Panc1 (cell line): ENCODE measurements around the gene SULF2. TPM values are rescaled to one million over a fixed set of nuclear protein-coding genes. Genes with fewer than 3 reads are reported as not detected.

Source experiments
- ATAC-seq: fragments of 200-7000 bp; cut with Tn5 transposase; 2 replicates; pipeline ENCODE4 v1.9.1; 2020; ENCODE audit warnings: mild to moderate bottlenecking, moderate library complexity
- BruUV-seq: library from RNA; stranded (reverse); fragments of 400-500 nt; replicated peaks from 2 replicates; lab custom pipeline; 2021; lab: Mats Ljungman, UMichigan
- CTCF ChIA-PET: fragments of 300-600 bp; sonication (Branson Sonifier 250); formaldehyde crosslinking; loops from one replicate; lab custom pipeline; 2022; ENCODE audit warnings: antibody characterized with exemption; lab: Charles Lee
- POLR2A ChIA-PET: fragments of 300-600 bp; sonication (Branson Sonifier 250); formaldehyde crosslinking; loops from one replicate; lab custom pipeline; 2022; ENCODE audit warnings: antibody characterized with exemption; lab: Charles Lee
- DNase-seq: peaks from one replicate; pipeline ENCODE4 v3.0.0-alpha.2; 2010; ENCODE audit warnings: low read depth, low spot score
- H3K27ac ChIP-seq: 2 replicates; pipeline ENCODE4 v1.5.1; 2011; ENCODE audit warnings: mild to moderate bottlenecking, low read length, inconsistent platforms
- H3K27me3 ChIP-seq: fragments of 200-500 bp; sonication (Bioruptor generic); 2 replicates; pipeline ENCODE4 v1.6.0; 2014; ENCODE audit warnings: low read length, inconsistent platforms; ENCODE audit not compliant: control insufficient read depth, insufficient read depth
- H3K36me3 ChIP-seq: fragments of 200-500 bp; sonication (Bioruptor generic); 2 replicates; pipeline ENCODE4 v1.5.1; 2014; ENCODE audit warnings: inconsistent platforms, mild to moderate bottlenecking, low read length, moderate library complexity; ENCODE audit not compliant: control insufficient read depth, insufficient read depth
- H3K4me1 ChIP-seq: 2 replicates; pipeline ENCODE4 v1.5.1; 2011; ENCODE audit warnings: inconsistent platforms, mild to moderate bottlenecking, low read length, moderate library complexity; ENCODE audit not compliant: control insufficient read depth, insufficient read depth
- H3K4me3 ChIP-seq, 2 experiments: 2 replicates each; pipeline ENCODE4 v1.5.1; 2011 to 2012; ENCODE audit warnings: low read depth in 2 of 2, low read length in 2 of 2, mild to moderate bottlenecking in 2 of 2, inconsistent platforms in 1 of 2, moderate library complexity in 1 of 2
- H3K9me3 ChIP-seq: fragments of 200-500 bp; sonication (Bioruptor generic); 2 replicates; pipeline ENCODE4 v1.5.1; 2014; ENCODE audit warnings: low read depth, mild to moderate bottlenecking, inconsistent platforms, low read length, moderate library complexity; ENCODE audit not compliant: control insufficient read depth, insufficient read depth
- POLR2AphosphoS5 ChIP-seq: IDR thresholded peaks from 2 replicates; pipeline ENCODE4 v1.6.1; 2012; ENCODE audit warnings: mild to moderate bottlenecking, low read depth, low read length, moderate library complexity
- SIN3A ChIP-seq: IDR thresholded peaks from 2 replicates; pipeline ENCODE4 v1.6.1; 2012; ENCODE audit warnings: low read depth, mild to moderate bottlenecking, low read length, moderate library complexity, borderline replicate concordance; ENCODE audit not compliant: insufficient read depth
- TCF7L2 ChIP-seq: IDR thresholded peaks from 2 replicates; pipeline ENCODE4 v1.6.1; 2011; ENCODE audit warnings: mild to moderate bottlenecking, low read depth, low read length, inconsistent platforms
- in situ Hi-C: cut with HindIII; loops from 2 replicates; pipeline ENCODE4 v1.10.0; 2016; ENCODE audit warnings: low sequenced_read_pairs, low pct_unique_long_range_greater_than_20kb
- intact Hi-C: fragments of 100-400 bp; cut with micrococcal nuclease; formaldehyde crosslinking; loops from one replicate; pipeline ENCODE4 v1.10.0; 2022; ENCODE audit not compliant: unreplicated experiment
- total RNA-seq: library from RNA; stranded (reverse); gene quantifications from one replicate; pipeline ENCODE4 v1.2.1, GENCODE V29; 2021; ENCODE audit not compliant: unreplicated experiment
- TF ChIP-seq, protein P1 (sequence below), 2 experiments: IDR thresholded peaks; 2 replicates each; pipeline ENCODE4 v1.6.1; 2011 to 2012; ENCODE audit warnings: low read depth in 2 of 2, control low read depth in 1 of 2, low read length in 1 of 2, mild to moderate bottlenecking in 1 of 2, moderate library complexity in 1 of 2; ENCODE audit not compliant: insufficient read depth in 1 of 2
- TF ChIP-seq, protein P2 (sequence below): fragments of 450-650 bp; IDR thresholded peaks from 2 replicates; pipeline ENCODE4 v1.5.1; 2017; ENCODE audit warnings: mild to moderate bottlenecking

SULF2 gene
- total RNA-seq, 1 experiment from 2014 or later = 1.4 TPM

DNA sequence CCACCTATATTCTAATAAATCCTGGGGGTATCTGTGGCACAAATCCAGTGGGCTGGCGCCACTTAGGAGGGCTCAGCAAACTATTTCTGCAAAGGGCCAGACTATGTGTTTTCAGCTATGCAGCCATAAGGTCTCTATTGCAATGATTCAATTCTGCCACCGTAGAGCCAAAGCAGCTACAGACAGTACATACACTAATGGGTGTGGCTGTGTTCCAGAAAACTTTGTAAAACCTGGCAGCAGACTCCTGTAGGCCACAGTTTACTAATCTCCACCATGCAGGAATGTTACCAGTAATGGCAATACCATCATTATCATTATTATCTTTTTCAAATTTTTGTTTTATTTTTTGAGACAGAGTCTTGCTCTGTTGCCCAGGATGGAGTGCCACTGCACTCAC, 65.7 kb downstream of the SULF2 start:
- no TSS peak for BruUV-seq
- DNase-seq = no peak
- TF ChIP-seq, protein P1, sequence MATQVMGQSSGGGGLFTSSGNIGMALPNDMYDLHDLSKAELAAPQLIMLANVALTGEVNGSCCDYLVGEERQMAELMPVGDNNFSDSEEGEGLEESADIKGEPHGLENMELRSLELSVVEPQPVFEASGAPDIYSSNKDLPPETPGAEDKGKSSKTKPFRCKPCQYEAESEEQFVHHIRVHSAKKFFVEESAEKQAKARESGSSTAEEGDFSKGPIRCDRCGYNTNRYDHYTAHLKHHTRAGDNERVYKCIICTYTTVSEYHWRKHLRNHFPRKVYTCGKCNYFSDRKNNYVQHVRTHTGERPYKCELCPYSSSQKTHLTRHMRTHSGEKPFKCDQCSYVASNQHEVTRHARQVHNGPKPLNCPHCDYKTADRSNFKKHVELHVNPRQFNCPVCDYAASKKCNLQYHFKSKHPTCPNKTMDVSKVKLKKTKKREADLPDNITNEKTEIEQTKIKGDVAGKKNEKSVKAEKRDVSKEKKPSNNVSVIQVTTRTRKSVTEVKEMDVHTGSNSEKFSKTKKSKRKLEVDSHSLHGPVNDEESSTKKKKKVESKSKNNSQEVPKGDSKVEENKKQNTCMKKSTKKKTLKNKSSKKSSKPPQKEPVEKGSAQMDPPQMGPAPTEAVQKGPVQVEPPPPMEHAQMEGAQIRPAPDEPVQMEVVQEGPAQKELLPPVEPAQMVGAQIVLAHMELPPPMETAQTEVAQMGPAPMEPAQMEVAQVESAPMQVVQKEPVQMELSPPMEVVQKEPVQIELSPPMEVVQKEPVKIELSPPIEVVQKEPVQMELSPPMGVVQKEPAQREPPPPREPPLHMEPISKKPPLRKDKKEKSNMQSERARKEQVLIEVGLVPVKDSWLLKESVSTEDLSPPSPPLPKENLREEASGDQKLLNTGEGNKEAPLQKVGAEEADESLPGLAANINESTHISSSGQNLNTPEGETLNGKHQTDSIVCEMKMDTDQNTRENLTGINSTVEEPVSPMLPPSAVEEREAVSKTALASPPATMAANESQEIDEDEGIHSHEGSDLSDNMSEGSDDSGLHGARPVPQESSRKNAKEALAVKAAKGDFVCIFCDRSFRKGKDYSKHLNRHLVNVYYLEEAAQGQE (IDR thresholded peaks at IDR 0.05; ENCODE audit: insufficient read depth in 1 of 2, low read depth in 2 of 2, low read length in 1 of 2) = no peak
- TF ChIP-seq POLR2AphosphoS5 (no peak), SIN3A (no peak), TCF7L2 (no peak)
- TF ChIP-seq, protein P2, sequence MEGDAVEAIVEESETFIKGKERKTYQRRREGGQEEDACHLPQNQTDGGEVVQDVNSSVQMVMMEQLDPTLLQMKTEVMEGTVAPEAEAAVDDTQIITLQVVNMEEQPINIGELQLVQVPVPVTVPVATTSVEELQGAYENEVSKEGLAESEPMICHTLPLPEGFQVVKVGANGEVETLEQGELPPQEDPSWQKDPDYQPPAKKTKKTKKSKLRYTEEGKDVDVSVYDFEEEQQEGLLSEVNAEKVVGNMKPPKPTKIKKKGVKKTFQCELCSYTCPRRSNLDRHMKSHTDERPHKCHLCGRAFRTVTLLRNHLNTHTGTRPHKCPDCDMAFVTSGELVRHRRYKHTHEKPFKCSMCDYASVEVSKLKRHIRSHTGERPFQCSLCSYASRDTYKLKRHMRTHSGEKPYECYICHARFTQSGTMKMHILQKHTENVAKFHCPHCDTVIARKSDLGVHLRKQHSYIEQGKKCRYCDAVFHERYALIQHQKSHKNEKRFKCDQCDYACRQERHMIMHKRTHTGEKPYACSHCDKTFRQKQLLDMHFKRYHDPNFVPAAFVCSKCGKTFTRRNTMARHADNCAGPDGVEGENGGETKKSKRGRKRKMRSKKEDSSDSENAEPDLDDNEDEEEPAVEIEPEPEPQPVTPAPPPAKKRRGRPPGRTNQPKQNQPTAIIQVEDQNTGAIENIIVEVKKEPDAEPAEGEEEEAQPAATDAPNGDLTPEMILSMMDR = no peak
- no peaks in the 10 kb centered on the region for H3K36me3 ChIP-seq
- CTCF ChIA-PET = no interaction called here
- in situ Hi-C loops (no loop called here), intact Hi-C loops (no loop called here)
- H3K4me1 ChIP-seq = no peaks in the 10 kb centered on the region
- no peaks in the 10 kb centered on the region for H3K9me3 ChIP-seq
- H3K27me3 ChIP-seq = peaks cover 3% of the 10 kb centered on the region; the same call in 1 of the 2 replicates
- no peak overlapping the region for H3K4me3 ChIP-seq
- POLR2A ChIA-PET = no interaction called here
- no peak for ATAC-seq
- no peak overlapping the region for H3K27ac ChIP-seq

DNA sequence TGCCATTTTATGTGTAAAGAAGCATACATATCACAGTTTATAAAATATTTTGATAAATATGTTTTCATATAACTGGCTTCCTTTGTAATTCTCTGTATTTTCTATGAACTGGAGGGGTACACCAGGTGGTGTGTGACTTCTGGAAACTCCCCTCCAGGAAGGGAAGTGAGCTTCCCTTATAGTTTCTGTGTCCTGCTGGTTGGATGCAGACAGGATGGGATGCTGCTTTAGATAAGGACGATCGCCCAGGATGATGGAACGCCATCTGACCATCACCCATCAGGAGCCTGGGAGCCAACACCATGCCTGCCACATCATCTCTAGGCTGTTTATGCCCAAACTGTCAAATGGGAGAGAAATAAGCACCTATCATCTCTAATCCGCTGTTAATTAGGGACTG, 66.1 kb downstream of the SULF2 start:
- in situ Hi-C loops (no loop called here), intact Hi-C loops (no loop called here)
- no TSS peak for BruUV-seq
- no peaks in the 10 kb centered on the region for H3K9me3 ChIP-seq
- no peaks in the 10 kb centered on the region for H3K36me3 ChIP-seq
- no peak overlapping the region for H3K4me3 ChIP-seq
- H3K27me3 ChIP-seq = peaks cover 3% of the 10 kb centered on the region; the same call in 1 of the 2 replicates
- no peaks in the 10 kb centered on the region for H3K4me1 ChIP-seq
- no peak for ATAC-seq
- POLR2A ChIA-PET = no interaction called here
- TF ChIP-seq TCF7L2 = no peak
- no peak for TF ChIP-seq POLR2AphosphoS5
- TF ChIP-seq, protein P1 (IDR thresholded peaks at IDR 0.05; ENCODE audit: insufficient read depth in 1 of 2, low read depth in 2 of 2, low read length in 1 of 2) = no peak
- TF ChIP-seq, protein P2 = no peak
- TF ChIP-seq SIN3A = no peak
- H3K27ac ChIP-seq = no peak overlapping the region
- CTCF ChIA-PET = no interaction called here
- DNase-seq = no peak
